Neural progenitor cell (in vitro differentiated cells): ENCODE data around the gene VEPH1.

Experiments
- EZH2 ChIP-seq: fragments of 200-600 bp; sonication (generic); IDR thresholded peaks from 2 replicates; pipeline ENCODE4 v1.6.1; 2017; ENCODE audit warnings: antibody characterized with exemption, mild to moderate bottlenecking, moderate library complexity
- EZH2phosphoT487 ChIP-seq: fragments of 200-600 bp; sonication (generic); IDR thresholded peaks from 2 replicates; pipeline ENCODE4 v1.6.1; 2017; ENCODE audit warnings: antibody characterized with exemption
- TF ChIP-seq, protein P1 (sequence below): fragments of 200-600 bp; sonication (generic); IDR thresholded peaks from 2 replicates; pipeline ENCODE4 v1.5.1; 2017; ENCODE audit warnings: antibody characterized with exemption, mild to moderate bottlenecking

DNA sequence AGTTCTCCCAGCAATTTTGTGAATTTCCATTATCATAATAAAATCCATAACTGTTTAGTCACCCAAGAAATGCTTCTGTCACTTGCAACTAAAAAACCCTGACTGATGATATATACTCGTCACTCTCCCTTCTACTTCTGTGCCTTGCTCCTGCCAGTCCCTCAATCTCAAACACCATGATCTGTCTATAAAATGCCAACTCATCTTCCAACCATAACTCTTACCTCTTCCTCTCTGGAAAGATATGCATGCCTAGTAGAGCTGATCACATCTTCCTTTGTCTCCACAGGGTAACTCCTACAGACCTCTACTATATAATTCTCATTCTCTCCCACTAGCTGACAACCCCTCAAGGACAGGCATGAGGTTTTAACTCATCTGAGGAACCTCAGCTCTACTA, 5.2 kb upstream of the VEPH1 start:
- TF ChIP-seq, protein P1, sequence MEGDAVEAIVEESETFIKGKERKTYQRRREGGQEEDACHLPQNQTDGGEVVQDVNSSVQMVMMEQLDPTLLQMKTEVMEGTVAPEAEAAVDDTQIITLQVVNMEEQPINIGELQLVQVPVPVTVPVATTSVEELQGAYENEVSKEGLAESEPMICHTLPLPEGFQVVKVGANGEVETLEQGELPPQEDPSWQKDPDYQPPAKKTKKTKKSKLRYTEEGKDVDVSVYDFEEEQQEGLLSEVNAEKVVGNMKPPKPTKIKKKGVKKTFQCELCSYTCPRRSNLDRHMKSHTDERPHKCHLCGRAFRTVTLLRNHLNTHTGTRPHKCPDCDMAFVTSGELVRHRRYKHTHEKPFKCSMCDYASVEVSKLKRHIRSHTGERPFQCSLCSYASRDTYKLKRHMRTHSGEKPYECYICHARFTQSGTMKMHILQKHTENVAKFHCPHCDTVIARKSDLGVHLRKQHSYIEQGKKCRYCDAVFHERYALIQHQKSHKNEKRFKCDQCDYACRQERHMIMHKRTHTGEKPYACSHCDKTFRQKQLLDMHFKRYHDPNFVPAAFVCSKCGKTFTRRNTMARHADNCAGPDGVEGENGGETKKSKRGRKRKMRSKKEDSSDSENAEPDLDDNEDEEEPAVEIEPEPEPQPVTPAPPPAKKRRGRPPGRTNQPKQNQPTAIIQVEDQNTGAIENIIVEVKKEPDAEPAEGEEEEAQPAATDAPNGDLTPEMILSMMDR: no peak
- TF ChIP-seq EZH2phosphoT487 (no peak), EZH2 (no peak)
